NCI-H82 treated with DMSO at 0.1 percent for 48 hours (cell line): ENCODE measurements around the gene DNAJB7.
"Not testable (repeated sequence)": the region's sequence is repeated elsewhere in the genome, so short reads cannot be mapped to it uniquely, and the experiment has no call there.

Source experiments
- DNase-seq: peaks from one replicate; lab custom pipeline; 2025; ENCODE audit not compliant: unreplicated experiment; lab: John Stamatoyannopoulos, UW

The DNAJB7 gene

DNA sequence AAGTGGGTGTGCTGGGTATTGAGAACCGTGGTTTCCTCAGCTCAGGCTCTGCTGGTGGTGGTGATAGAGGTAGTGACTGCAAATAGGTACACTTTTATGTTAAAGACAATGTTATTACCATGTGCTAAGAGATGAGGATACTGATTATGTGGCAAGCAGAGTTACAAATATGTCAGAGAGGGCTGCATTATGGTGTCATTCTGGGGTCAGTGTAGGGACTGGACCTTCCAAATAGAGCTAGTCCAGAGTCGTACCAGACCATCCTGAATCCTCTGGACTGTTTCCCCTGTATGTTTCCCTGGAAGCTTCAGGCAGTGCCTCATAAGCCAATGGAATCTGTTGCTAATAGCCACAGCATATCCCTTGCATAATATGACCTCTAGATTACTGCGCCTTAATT lies at the start of gene DNAJB7:
Gene DNAJB7 (minus strand): TSS at position 101 of the 400 bp plus-strand sequence. CDS start 119 bp downstream, outside the sequence.
- DNase-seq = no peak

DNA sequence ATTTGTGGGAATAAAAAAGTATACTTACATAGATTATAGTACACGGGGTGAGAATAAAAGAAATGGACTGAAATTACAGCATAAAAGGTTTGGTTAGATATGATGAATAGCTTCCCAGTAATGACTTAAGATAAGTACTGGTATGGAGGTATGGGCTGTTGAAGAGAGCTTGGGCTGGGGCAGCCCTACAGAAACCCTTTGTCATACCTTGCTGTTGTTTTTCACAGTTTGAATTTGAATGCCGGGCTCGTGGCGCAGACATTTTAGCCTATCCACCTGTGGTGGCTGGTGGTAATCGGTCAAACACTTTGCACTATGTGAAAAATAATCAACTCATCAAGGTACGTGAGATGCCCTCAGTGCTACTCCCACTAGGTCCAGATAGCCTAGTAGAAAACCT lies 47.0 kb upstream of the DNAJB7 start:
- no peak for DNase-seq

DNA sequence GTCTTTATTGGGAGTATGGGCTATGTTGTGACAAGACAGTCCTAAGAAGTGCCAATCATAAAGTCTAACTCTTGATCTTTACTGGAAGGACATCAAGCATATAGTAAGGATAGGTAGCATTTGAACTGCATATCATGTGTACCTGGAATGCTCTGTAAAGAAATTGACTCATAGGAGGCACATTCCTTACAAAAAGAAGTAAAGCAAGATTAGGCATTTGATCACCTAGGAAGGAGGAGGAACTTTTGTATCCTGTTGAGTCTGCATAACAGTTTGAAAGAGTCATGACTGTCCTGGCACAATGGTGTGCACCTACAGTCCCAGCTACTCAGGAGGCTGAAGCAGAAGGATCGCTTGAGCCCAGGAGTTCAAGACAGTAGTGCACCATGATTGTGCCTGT lies 42.2 kb upstream of the DNAJB7 start:
- no peak for DNase-seq

DNA sequence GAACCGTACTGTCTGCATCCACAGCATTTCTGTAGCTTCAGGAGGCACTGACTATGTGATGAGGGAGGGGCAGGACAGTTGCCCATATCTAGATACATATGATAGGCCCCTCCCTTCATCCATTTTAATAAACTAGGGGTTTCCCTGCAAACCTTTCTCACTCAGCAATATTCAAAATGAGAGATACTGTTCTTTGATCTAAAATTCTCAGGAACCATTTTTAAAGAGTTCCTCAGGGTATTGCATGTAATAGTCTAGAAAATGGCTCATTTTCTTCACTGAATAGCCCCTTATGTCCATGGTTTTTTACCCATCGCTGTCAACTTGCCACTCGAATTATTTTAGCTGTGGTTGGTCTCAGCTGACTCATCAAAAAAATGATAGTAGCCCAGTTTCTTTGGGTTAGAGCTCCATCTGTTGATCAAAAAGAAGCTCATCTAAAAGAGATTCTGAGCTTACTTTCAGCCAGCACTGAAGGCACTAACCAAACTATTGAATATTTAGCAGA lies 37.0 kb upstream of the DNAJB7 start:
- peak; percentile 40 for DNase-seq

DNA sequence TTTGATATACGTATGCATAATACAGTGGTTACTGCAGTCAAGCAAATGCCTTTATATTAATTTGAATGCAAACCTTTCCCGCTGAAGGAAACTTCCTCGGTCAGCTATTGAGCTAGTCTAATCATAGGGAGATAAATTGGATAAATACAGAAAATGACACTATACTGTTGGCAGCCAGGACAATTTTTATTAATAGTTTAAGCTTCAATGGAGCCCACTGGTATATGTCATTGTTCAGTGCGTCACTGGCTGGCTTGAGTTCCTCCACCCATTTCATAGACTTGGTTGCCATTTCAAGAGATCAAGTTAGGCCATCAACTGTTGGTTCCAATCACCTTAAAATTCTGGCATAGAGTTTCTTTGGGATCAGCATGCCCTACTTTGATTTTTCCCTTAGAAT lies 32.5 kb upstream of the DNAJB7 start:
- no peak for DNase-seq

DNA sequence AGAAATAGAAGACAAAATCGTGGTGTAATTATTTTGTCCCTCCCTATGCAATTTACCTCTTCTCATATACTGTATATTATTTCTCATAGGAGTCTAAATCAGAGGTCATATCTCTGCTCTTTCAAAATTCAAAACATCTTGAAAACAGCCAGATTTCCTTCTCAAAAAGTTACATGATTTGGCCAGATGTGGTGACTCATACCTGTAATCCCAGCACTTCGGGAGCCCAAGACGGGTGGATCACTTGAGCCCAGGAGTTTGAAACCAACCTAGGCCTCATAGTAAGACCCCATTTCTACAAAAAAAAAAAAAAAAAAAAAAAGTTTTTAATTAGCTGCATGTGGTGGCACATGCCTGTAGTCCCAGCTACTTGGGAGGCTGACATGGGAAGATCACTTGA lies 29.0 kb upstream of the DNAJB7 start:
- DNase-seq = no peak

DNA sequence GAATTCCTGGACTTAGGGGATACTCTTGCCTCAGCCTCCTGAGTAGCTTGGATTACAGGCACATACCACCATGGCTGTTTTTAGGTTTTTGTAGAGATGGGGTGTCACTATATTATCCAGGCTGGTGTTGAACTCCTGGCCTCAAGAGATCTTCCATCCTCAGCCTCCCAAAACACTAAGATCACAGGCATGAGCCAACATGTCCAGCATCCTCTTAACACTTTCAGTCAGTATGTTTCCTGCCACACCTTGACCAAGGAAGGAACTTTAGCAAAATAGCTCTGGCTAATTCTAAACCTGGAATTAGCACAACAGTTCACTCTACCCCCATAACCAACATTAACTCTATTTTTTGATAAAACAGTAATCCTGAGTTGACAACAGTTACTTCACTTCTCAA lies 27.2 kb upstream of the DNAJB7 start:
- DNase-seq = no peak

DNA sequence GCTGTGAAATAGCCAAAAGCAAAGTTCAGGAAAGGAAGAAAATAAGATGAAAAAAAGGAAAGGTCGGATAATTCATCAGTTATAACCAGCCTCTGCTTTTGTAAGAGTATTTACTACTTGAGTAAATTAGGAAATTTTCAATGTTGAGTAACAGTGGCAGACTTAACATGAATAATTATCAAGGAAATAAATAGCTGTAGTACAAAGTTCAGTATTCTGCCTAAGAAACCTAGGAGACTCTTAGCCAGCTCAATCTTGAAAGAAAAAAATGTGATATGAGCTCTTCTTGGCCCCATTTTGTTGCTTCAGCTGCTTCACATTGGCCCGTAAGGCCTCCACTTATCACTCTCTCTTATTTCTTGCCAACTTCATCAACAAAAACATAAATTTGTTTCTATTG lies 17.0 kb upstream of the DNAJB7 start:
- no peak for DNase-seq

DNA sequence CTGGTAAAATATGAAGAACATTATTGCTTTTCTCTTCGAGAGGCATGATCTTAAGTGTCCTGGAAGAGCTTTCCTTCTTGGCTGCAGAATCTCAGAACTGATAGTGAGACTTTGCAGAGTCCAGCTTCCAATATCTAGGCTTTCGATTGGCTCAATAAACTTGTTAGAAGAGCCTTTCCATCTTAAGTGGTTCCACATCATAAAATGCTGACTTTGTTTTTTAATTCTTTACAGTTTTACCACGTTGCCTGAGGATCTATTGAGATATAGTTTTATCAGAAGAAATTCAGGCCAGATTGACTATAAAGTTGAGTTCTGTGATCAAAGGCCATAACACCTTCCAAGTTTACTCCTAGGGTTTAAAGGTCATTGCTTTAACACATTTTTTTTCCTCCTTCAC lies 15.6 kb upstream of the DNAJB7 start:
- no peak for DNase-seq

DNA sequence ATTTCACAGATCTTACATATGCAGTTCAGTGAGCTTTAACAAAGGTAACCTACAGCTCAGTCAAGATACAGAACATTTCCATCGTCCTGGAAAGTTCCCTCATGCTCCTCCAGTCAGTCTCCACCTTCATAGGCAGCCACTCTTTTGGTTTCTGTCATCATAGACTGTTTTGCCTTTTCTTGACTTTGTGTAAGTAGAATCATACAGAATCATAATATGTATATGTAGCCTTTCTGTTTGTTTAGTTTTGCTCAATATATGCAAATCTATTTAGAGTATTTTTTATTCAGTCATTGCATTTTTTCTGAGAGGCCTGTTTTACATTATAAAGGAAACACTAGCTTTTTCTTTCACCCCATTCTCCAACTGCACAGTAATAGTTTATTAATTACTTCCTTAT lies 15.0 kb upstream of the DNAJB7 start:
- no peak for DNase-seq

DNA sequence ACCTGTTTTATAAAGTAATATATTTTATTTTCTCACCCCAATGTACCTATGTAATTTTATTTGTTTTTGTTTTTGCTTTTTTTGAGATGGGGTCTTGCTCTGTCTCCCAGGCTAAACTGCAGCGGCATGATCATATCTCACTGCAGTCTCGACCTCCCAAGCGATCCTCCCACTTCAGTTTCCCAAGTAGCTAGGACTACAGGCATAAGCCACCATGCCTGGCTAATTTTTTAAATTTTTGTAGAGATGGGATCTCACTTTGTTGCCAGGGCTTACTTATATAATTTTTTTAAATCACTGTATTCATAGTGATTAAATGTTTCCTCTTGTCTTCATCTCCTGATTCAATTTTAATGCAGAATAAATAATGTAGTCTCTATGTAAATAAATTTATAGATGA lies 13.2 kb upstream of the DNAJB7 start:
- no peak for DNase-seq

DNA sequence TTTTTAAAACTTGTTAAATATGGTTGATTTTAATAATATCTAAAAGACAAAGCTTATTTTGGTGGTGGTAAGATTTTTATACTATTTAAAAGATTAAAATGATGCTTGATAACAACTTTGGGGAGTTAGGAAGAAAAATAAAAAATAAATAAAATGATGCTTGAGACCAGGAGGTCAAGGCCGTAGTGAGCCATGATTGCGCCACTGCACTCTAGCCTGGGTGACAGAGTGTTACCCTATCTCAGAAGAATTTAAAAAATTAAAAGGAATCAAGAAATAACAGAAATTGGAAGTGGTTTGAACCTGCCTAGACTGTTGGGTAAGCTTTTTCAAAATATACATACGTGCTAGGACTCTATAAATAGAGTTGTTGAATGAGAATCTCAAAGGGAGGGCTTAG lies 12.1 kb upstream of the DNAJB7 start:
- no peak for DNase-seq

DNA sequence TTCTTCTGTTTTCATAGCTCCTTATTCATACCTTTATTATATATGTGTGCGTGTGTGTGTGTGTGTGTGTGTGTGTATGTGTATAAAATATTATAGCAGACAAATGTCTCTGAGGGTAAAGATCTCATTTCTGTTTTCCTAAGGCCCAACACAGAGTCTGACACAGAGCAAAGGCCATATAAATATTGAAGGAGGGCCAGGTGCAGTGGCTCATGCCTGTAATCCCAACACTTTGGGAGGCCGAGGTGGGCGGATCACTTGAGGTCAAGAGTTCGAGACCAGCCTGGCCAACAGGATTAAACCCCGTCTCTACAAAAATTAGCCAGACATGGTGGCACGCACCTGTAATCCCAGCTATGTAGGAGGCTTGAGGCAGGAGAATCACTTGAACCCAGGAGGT lies 6.5 kb upstream of the DNAJB7 start:
- not testable (repeated sequence) for DNase-seq

DNA sequence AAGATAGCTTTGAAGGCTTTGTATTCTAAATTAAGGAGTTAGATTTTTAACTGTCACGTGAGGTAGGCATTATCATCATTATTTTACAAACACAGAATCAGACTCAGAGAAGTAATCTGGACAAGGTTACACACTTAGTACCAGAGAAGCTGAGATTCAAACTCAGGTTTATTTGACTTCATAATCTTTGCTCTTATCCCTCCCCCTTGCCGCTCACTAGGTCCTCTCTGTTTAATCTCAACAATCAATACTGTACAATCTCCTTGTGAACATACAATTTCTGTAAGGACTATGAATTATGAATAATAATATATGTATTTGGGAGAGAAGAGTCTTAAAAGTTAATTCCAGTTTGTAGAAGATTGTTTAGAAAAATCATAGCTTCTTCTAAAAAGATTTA lies 5.2 kb upstream of the DNAJB7 start:
- DNase-seq = no peak

DNA sequence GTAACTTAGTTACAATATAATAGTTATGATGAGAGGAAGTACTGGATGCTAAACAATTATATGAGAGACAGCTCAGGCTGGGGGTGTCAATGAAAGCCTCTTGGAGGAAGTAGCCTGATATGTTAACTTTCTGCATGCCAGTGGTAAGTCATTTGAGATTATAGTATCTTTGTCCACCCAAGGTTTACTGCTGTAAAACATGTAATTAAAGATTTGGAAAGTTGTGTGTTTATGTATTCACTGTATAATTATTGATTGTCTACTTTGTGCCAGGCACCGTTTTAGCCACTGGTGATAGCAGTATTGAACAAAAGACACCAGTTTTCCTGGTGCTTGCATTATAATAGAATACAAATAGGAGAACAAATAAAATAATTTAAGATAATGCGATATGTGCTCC lies 624 bp upstream of the DNAJB7 start:
- no peak for DNase-seq

DNA sequence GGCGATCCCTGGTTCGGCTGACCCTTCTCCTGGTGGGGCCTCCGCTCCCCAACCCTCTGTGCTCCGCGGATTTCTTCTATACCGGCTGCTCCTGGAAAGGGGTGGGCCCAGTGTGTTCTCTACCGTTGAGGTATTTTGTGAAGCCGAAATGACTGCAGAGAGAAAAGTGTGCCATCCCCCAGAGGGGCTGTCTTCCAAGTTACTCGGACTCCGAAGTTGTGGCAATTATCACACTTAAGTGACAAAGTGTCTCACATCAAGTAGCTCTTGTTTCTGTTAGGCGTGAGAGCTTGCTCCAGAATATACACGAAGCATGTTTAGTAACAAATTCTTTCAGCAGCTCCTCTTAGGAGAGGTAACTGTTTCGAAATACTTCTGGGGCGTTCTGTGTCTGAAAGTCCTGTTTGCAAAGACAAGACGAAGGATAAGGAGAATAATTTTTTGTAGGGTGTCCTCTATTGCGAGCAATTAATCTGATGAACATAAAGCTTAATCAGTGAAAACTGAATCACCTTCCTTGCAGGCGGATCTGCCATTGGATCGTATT lies 4.5 kb downstream of the DNAJB7 start:
- no peak for DNase-seq

DNA sequence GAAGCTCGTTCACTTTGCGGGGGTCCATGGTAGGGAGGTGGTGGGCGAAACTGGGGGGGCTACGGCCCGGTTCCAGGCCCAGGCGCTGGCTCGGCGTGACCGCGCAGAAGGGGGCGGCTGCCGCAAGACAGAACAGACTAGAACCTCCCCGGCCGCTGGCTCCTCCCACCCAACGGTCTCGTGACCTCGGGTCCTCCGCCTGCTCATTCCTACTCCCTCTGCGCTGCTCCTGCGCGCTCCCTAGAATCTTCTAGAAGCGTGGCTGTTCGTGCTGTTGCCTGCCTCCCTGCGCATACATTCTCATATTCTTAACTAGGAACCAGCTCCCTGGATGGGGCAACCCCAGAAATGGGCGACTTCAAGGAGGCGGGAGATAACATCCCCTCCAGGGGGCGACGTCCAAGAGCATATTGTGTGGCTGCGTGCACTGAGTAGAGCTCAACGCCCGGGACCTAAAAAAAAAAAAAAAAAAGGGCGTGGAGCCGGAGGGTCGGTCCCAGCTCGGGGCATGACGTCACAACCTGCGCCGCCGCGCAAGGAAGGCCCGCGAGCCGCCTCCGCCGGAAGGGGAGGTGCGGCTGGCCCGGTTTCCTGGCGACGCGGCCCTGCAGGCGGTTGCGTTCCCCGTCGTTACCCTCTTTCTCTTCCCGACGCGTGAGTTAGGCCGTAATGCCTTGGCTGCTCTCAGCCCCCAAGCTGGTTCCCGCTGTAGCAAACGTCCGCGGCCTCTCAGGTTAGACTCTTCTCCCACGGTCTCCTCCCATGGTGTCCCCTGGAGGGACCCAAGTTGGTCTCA lies 5.2 kb downstream of the DNAJB7 start, which contains the start of the genes ST13 and XPNPEP3:
Gene ST13 (minus strand): TSS at position 127 of the 796 bp plus-strand sequence. CDS start 99 bp downstream, at position 28.
Gene XPNPEP3 (plus strand): TSS at position 636 of the 796 bp plus-strand sequence. CDS start 34 bp downstream, at position 670.
- peak; percentile 90 for DNase-seq

DNA sequence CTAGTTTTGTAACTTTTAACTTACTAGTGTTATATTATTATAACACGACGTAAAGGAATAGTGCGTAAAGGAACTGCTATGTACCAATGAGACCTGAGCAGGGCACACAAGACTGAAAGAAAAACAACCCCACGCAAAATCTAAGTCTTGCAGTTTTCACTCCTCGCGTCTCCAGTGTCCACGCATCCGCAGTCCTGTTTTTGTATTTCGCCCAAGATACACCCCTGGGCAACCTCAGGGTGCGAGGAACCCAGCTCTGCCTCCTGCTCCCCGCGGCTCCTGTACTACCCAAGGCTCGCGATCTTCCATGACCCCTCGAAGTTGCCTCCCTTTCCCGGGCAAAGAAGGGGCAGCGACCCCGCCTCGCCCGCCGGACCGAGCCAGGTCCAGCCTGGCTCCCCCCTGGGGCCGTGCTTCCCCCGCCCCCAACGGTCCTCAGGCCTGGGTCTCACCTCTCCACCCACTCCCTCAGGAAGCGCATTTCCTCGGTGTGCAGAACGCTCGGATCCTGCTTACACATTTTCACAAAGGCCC lies 5.9 kb downstream of the DNAJB7 start:
- peak; percentile 6 for DNase-seq

DNA sequence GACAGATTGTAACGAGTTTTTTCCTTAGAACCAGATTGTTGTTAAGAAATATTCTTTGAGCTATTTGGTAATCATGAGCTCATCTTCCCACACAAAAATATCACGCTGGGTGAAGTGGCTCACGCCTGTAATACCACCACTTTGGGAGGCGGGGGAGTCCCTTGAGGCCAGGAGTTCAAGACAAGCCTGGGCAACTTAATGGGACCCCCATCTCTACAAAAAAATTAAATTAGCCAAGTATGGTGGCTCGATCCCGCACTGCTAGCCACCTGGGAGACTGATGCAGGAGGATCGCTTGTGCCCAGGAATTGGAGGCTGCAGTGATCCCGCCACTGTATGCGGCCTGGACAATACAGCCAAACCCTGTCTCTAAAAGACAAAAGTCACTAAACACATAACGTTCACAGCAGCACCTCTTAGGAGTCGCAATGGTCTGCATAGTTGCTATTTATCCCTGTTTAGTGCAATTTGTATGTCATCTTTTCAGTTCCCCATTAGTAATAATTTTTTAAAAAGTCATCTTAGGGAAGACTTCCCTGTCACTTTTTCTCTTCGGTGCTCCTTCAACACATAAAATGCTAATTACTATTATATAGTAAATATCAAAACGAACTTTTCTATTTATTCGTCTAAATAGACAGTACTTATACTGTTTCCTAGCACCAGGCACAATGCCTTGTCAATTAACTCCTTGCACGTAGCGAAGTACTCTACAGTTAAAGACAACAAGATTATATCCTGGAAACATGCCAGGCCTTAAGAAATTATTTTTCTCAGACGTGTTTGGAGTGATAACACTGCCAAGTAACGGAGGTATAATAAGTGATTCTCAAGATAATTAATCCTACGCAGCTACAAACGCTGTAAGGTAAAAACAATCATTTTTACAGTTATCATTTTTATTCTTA lies 6.6 kb downstream of the DNAJB7 start:
- peak; percentile 8 for DNase-seq

DNA sequence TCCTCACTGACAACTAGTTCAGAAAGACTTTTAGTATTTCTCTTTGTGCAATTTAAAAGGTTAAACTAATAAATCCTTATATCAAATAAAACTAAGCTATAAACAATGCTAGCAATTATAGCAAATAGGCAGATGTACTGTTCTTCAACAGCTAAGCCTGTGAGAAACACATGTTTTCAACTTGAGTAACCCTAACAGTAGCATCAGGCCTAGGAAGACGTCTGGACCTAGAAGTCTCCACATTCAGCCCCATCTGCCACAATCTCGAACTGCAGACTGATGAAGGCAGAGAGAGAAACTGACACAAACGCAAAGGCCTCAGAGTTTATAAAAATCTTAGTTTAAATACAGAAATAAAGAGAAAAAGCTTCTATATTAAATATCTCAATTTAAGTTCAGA lies 8.0 kb downstream of the DNAJB7 start:
- no peak for DNase-seq

DNA sequence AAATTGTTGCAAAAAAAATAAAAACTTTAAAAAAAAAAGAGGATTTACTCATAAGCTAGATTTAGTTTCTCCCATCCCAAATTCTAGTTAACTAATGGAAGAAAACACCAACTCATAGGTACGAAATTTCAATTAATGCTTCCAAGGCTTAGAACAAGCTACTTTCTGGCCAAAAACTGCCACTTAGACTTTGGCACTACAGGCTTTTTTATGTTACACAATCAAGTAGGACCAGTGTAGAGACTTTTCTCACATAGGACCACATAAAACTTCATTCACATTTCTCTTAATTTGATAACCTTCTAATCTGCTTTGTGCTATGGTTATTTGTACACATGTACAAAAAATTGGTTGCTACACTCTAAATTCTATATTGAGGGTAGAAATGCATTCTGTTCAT lies 8.6 kb downstream of the DNAJB7 start:
- DNase-seq = no peak
